Measurements from ENCODE around the gene IGSF21.

Gene IGSF21

DNA sequence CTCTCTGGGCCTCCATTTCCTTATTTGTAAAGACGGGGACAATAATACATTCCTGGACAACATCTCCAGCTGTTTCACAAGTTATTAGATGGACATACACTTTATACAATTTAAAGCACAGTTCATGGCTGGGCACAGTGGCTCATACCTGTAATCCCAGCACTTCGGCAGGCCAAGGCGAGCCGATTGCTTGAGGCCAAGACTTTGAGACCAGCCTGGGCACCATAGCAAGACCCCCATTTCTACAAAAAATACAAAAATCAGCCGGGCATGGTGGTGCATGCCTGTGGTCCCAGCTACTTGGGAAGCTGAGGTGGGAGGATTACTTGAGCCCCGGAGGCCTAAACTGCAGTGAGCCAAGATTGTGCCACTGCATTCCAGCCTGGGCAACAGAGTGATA, 34.1 kb downstream of the IGSF21 start:
- DNase-seq (ENCODE audit: low read depth in 1 of 2, low spot score in 1 of 2) = no peak
- no peak overlapping the region for H3K4me3 ChIP-seq (replicated peaks; ENCODE audit: insufficient read depth, low read length)
- no peak overlapping the region for H3K27ac ChIP-seq (replicated peaks)
- no peak for TF ChIP-seq REST (IDR thresholded peaks at IDR 0.05; ENCODE audit: insufficient replicate concordance, low read depth)
- no peak for TF ChIP-seq POLR2AphosphoS5 (IDR thresholded peaks at IDR 0.05; ENCODE audit: low read depth)
- no peak for TF ChIP-seq SPI1 (IDR thresholded peaks at IDR 0.05; ENCODE audit: borderline replicate concordance, low read depth)
- TF ChIP-seq GABPA (IDR thresholded peaks at IDR 0.05; ENCODE audit: low read depth) = no peak
- TF ChIP-seq CTCF (IDR thresholded peaks at IDR 0.05; ENCODE audit: insufficient read depth, low read length) = no peak
- no peaks in the 10 kb centered on the region for H3K27me3 ChIP-seq (ENCODE audit: insufficient read depth, poor library complexity, severe bottlenecking)

DNA sequence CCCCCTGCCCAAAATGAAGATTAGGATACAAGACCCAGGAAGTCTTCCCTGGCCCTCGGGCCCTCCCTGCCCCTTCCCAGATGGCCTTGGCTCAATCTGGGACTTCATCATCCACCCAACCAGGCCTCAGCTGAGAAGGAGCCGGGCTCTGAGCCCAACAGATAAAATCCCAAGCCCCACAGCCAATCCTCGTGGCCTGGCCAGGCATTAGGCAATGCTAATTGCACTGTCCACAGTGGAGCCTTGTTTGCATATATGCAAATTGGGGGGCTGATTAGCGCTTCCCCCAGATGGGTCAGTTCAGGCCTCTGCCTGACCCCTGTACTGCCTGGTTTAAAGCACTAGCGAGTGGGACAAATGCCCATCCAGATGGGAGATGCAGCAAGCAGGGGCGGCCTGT, 34.9 kb downstream of the IGSF21 start:
- TF ChIP-seq SPI1 (IDR thresholded peaks at IDR 0.05; ENCODE audit: borderline replicate concordance, low read depth) (no peak), CTCF (IDR thresholded peaks at IDR 0.05; ENCODE audit: insufficient read depth, low read length) (no peak), GABPA (IDR thresholded peaks at IDR 0.05; ENCODE audit: low read depth) (no peak), POLR2AphosphoS5 (IDR thresholded peaks at IDR 0.05; ENCODE audit: low read depth) (no peak), REST (IDR thresholded peaks at IDR 0.05; ENCODE audit: insufficient replicate concordance, low read depth) (no peak)
- no peak overlapping the region for H3K4me3 ChIP-seq (replicated peaks; ENCODE audit: insufficient read depth, low read length)
- no peaks in the 10 kb centered on the region for H3K27me3 ChIP-seq (ENCODE audit: insufficient read depth, poor library complexity, severe bottlenecking)
- no peak for DNase-seq (ENCODE audit: low read depth in 1 of 2, low spot score in 1 of 2)
- no peak overlapping the region for H3K27ac ChIP-seq (replicated peaks)

- no peak for DNase-seq (ENCODE audit: low read depth in 1 of 2, low spot score in 1 of 2)
- Histone ChIP-seq H3K4me3 (replicated peaks; ENCODE audit: insufficient read depth, low read length) (no peak overlapping the region), H3K27ac (replicated peaks) (no peak overlapping the region), H3K27me3 (ENCODE audit: insufficient read depth, poor library complexity, severe bottlenecking) (no peaks in the 10 kb centered on the region)
- no peak for TF ChIP-seq POLR2AphosphoS5 (IDR thresholded peaks at IDR 0.05; ENCODE audit: low read depth)
- no peak for TF ChIP-seq REST (IDR thresholded peaks at IDR 0.05; ENCODE audit: insufficient replicate concordance, low read depth)
- no peak for TF ChIP-seq GABPA (IDR thresholded peaks at IDR 0.05; ENCODE audit: low read depth)
- TF ChIP-seq CTCF (IDR thresholded peaks at IDR 0.05; ENCODE audit: insufficient read depth, low read length) = no peak
- no peak for TF ChIP-seq SPI1 (IDR thresholded peaks at IDR 0.05; ENCODE audit: borderline replicate concordance, low read depth)
These were observed 35.4 kb downstream of the IGSF21 start for GRCh38 chr1:18142969-18143368.
